Measurements from ENCODE around the gene HECW1.

DNA sequence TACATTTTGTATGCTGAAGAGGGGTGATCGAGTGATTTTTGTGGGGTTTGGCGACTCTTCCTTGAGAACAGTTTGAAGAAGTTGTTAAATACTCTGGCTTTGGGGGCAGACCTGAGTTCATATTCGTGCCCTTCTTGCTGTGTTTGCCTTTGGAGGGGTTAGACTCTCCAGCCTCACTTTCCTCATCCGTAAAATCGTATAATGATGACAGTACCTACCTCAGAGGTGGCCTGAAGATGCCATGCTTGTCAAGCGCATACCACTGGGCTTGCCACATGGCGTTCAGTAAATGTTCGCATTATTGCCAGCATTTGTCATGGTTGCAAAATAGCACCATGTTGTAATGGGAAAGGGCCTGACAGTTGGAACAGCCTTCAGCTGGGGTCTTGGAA lies 471.7 kb downstream of the HECW1 start:
- TF ChIP-seq ESRRG (CRISPR knock-in tag; IDR thresholded peaks at IDR 0.05): no peak
- TF ChIP-seq ZNF8 (CRISPR knock-in tag; IDR thresholded peaks at IDR 0.05): no peak
- no peak for TF ChIP-seq ARNTL (CRISPR knock-in tag; IDR thresholded peaks at IDR 0.05; ENCODE audit: borderline replicate concordance, low read depth)
- TF ChIP-seq ZFP3 (CRISPR knock-in tag; IDR thresholded peaks at IDR 0.05): no peak
- no peak for TF ChIP-seq ZC3H10 (CRISPR knock-in tag; IDR thresholded peaks at IDR 0.05)
- no peak for TF ChIP-seq OSR1 (CRISPR knock-in tag; IDR thresholded peaks at IDR 0.05)
- no peak for TF ChIP-seq ZFP30 (CRISPR knock-in tag; IDR thresholded peaks at IDR 0.05)
- TF ChIP-seq CSDC2 (CRISPR knock-in tag; IDR thresholded peaks at IDR 0.05): no peak
- TF ChIP-seq, protein P1, sequence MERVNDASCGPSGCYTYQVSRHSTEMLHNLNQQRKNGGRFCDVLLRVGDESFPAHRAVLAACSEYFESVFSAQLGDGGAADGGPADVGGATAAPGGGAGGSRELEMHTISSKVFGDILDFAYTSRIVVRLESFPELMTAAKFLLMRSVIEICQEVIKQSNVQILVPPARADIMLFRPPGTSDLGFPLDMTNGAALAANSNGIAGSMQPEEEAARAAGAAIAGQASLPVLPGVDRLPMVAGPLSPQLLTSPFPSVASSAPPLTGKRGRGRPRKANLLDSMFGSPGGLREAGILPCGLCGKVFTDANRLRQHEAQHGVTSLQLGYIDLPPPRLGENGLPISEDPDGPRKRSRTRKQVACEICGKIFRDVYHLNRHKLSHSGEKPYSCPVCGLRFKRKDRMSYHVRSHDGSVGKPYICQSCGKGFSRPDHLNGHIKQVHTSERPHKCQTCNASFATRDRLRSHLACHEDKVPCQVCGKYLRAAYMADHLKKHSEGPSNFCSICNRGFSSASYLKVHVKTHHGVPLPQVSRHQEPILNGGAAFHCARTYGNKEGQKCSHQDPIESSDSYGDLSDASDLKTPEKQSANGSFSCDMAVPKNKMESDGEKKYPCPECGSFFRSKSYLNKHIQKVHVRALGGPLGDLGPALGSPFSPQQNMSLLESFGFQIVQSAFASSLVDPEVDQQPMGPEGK (CRISPR knock-in tag; IDR thresholded peaks at IDR 0.05; ENCODE audit: borderline replicate concordance): no peak
- TF ChIP-seq, protein P2, sequence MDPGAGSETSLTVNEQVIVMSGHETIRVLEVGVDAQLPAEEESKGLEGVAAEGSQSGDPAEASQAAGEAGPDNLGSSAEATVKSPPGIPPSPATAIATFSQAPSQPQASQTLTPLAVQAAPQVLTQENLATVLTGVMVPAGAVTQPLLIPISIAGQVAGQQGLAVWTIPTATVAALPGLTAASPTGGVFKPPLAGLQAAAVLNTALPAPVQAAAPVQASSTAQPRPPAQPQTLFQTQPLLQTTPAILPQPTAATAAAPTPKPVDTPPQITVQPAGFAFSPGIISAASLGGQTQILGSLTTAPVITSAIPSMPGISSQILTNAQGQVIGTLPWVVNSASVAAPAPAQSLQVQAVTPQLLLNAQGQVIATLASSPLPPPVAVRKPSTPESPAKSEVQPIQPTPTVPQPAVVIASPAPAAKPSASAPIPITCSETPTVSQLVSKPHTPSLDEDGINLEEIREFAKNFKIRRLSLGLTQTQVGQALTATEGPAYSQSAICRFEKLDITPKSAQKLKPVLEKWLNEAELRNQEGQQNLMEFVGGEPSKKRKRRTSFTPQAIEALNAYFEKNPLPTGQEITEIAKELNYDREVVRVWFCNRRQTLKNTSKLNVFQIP (CRISPR knock-in tag; IDR thresholded peaks at IDR 0.05; ENCODE audit: borderline replicate concordance, low read depth): no peak
- TF ChIP-seq BACH2 (CRISPR knock-in tag; IDR thresholded peaks at IDR 0.05; ENCODE audit: borderline replicate concordance): no peak

Measured in SK-N-SH treated with all-trans-retinoic acid at 6 μM for 48 hours (cell line).